ENCODE results near the gene IL18. TPM values are rescaled to one million over a fixed set of nuclear protein-coding genes. Genes with fewer than 3 reads are reported as not detected.

IL18 gene
- total RNA-seq, 2 experiments from 2014 or later = 0.27 TPM; not detected in 1

DNA sequence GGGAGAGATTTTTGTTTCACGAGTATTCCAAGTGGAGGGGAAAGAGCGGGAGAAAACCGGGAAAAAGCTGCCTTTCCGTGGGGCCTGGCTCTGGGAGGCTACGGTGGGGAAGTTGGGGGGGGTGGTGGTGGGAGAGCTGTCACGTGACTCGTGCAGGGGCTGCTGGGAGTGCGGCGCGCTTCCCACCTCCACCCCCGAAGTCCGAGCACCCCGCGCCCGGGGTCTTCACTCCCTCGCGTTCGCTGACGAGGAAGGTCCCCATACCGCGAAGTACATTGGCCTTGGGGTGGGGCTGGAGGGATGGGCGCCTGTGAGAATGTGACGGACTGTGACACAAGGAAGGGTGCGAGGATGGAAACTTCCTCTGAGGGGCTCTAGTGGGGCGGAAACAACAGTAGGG is 3.3 kb upstream of the IL18 start, which contains the start of gene TEX12:
TSS of gene TEX12 (plus strand) at position 228 of the 400 bp plus-strand sequence. CDS start 1,897 bp downstream, outside the sequence.
- no peaks in the 10 kb centered on the region for H3K4me1 Mint-ChIP-seq (ENCODE audit: low read depth)

DNA sequence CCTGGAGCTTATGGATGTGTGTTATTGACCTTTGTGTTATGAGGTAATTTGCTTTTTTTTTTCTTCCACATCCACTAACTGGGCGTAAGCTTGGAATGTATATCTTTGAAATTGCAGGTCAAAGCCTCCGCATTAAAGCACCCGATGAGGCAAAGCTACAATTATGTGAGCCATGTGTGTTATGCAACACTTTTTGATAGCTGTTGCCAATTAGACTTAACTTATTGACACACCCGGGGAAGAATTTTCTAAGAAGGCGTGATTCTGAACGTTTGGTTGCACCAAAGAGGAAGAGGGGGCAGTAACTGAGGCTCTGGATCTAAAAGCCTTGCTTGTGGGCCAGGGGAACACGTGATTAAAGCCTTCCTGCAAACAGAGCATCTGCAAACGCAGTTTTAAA is 2.7 kb upstream of the IL18 start:
- Histone ChIP-seq H3K27ac (ENCODE audit: low read depth in 1 of 2, low read length in 2 of 2) (no peak overlapping the region), H3K9me3 (ENCODE audit: control insufficient read depth in 1 of 2, insufficient read depth in 1 of 2, low read length in 2 of 2) (no peaks in the 10 kb centered on the region), H3K36me3 (ENCODE audit: insufficient read depth, low read length) (no peaks in the 10 kb centered on the region), H3K27me3 (ENCODE audit: control insufficient read depth in 1 of 2, insufficient read depth in 2 of 2, low read length in 2 of 2) (no peaks in the 10 kb centered on the region), H3K4me1 (ENCODE audit: insufficient read depth, low read length) (no peaks in the 10 kb centered on the region), H3K4me3 (ENCODE audit: low read length) (no peak overlapping the region)
- ChIA-PET CTCF (no interaction called here), POLR2A (no interaction called here)
- no peaks in the 10 kb centered on the region for H3K36me3 Mint-ChIP-seq (ENCODE audit: low read depth)
- no peak overlapping the region for H3K27ac Mint-ChIP-seq
- intact Hi-C loops (cut with DNase I, micrococcal nuclease) = no loop called here
- TF ChIP-seq, protein P1, sequence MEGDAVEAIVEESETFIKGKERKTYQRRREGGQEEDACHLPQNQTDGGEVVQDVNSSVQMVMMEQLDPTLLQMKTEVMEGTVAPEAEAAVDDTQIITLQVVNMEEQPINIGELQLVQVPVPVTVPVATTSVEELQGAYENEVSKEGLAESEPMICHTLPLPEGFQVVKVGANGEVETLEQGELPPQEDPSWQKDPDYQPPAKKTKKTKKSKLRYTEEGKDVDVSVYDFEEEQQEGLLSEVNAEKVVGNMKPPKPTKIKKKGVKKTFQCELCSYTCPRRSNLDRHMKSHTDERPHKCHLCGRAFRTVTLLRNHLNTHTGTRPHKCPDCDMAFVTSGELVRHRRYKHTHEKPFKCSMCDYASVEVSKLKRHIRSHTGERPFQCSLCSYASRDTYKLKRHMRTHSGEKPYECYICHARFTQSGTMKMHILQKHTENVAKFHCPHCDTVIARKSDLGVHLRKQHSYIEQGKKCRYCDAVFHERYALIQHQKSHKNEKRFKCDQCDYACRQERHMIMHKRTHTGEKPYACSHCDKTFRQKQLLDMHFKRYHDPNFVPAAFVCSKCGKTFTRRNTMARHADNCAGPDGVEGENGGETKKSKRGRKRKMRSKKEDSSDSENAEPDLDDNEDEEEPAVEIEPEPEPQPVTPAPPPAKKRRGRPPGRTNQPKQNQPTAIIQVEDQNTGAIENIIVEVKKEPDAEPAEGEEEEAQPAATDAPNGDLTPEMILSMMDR (IDR thresholded peaks at IDR 0.05) = no peak
- DNase-seq = no peak
- no peaks in the 10 kb centered on the region for H3K4me1 Mint-ChIP-seq (ENCODE audit: low read depth)
- H3K27me3 Mint-ChIP-seq = peaks cover 22% of the 10 kb centered on the region
- H3K9me3 Mint-ChIP-seq = no peaks in the 10 kb centered on the region
- no peak overlapping the region for H3K4me3 Mint-ChIP-seq
- no peak for ATAC-seq (ENCODE audit: poor library complexity)

More for the DNA sequence above, 3.3 kb upstream of the IL18 start, which contains the start of gene TEX12:
- Mint-ChIP-seq H3K27me3 (peaks cover 19% of the 10 kb centered on the region), H3K9me3 (no peaks in the 10 kb centered on the region), H3K36me3 (ENCODE audit: low read depth) (no peaks in the 10 kb centered on the region), H3K27ac (no peak within 1 kb of the TSS), H3K4me3 (no peak within 1 kb of the TSS)
- H3K4me3 ChIP-seq (ENCODE audit: low read length) = no peak within 1 kb of the TSS
- H3K36me3 ChIP-seq (ENCODE audit: insufficient read depth, low read length) = no peaks in the 10 kb centered on the region
- DNase-seq (no peak), ATAC-seq (ENCODE audit: poor library complexity) (no peak)
- no peak within 1 kb of the TSS for H3K27ac ChIP-seq (ENCODE audit: low read depth in 1 of 2, low read length in 2 of 2)
- ChIA-PET CTCF (no interaction called here), POLR2A (no interaction called here)
- H3K27me3 ChIP-seq (ENCODE audit: control insufficient read depth in 1 of 2, insufficient read depth in 2 of 2, low read length in 2 of 2) = no peaks in the 10 kb centered on the region
- H3K9me3 ChIP-seq (ENCODE audit: control insufficient read depth in 1 of 2, insufficient read depth in 1 of 2, low read length in 2 of 2) = no peaks in the 10 kb centered on the region
- H3K4me1 ChIP-seq (ENCODE audit: insufficient read depth, low read length) = no peaks in the 10 kb centered on the region
- TF ChIP-seq, protein P1 (IDR thresholded peaks at IDR 0.05) = no peak
- intact Hi-C loops (cut with DNase I, micrococcal nuclease) = no loop called here

DNA sequence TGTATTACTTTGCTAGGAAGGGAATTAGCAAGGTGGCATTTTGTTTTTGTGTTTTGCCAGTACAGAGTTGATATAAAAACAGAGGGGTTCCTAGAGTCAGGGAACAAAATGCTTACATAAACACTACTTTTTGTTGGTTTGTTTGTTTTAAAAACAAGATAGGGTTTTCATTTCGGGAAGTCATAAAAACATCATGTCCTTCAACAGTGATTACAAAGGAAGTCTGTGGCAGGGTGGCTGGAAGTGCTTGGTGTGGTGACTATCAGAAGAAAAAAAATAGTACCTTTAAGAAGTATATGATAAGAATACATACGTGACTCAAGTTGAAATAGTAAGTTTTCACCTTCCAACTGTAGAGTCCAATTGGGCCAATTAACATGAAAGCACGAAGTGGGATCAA is 1.2 kb upstream of the IL18 start:
- Histone ChIP-seq H3K27ac (ENCODE audit: low read depth in 1 of 2, low read length in 2 of 2) (no peak overlapping the region), H3K9me3 (ENCODE audit: control insufficient read depth in 1 of 2, insufficient read depth in 1 of 2, low read length in 2 of 2) (no peaks in the 10 kb centered on the region), H3K27me3 (ENCODE audit: control insufficient read depth in 1 of 2, insufficient read depth in 2 of 2, low read length in 2 of 2) (no peaks in the 10 kb centered on the region), H3K4me1 (ENCODE audit: insufficient read depth, low read length) (no peaks in the 10 kb centered on the region), H3K4me3 (ENCODE audit: low read length) (no peak overlapping the region), H3K36me3 (ENCODE audit: insufficient read depth, low read length) (no peaks in the 10 kb centered on the region)
- Mint-ChIP-seq H3K9me3 (no peaks in the 10 kb centered on the region), H3K4me1 (ENCODE audit: low read depth) (no peaks in the 10 kb centered on the region), H3K27me3 (peaks cover 22% of the 10 kb centered on the region), H3K36me3 (ENCODE audit: low read depth) (no peaks in the 10 kb centered on the region), H3K27ac (no peak overlapping the region), H3K4me3 (no peak overlapping the region)
- TF ChIP-seq, protein P1 (IDR thresholded peaks at IDR 0.05) = no peak
- ChIA-PET CTCF (no interaction called here), POLR2A (no interaction called here)
- ATAC-seq (ENCODE audit: poor library complexity) = no peak
- intact Hi-C loops (cut with DNase I, micrococcal nuclease) = no loop called here
- no peak for DNase-seq

All from CD4-positive, alpha-beta T cell (primary cell).